Psoas muscle (tissue), 8 donors: ENCODE data around the gene GTF2A1L. TPM values are rescaled to one million over a fixed set of nuclear protein-coding genes. Genes with fewer than 3 reads are reported as not detected.

Experiments
- ATAC-seq, 4 donors: fragments of 200-7000 bp; cut with Tn5 transposase; one replicate each; pipeline ENCODE4 v1.9.1; 2020; ENCODE audit warnings: moderate library complexity in 3 of 4, mild to moderate bottlenecking in 2 of 4
- DNase-seq, 2 donors: peaks; one replicate each; pipeline ENCODE4 v3.0.0-alpha.2; 2020
- H3K27ac ChIP-seq: fragments of 200-600 bp; one replicate; pipeline ENCODE4 v1.8.0; 2022
- H3K27me3 ChIP-seq, 3 donors: fragments of 200-600 bp in 1 of 3; one replicate each; pipeline versions ENCODE4 v1.6.1 to v1.8.0; 2013 to 2022; ENCODE audit warnings: low read length in 2 of 3, mild to moderate bottlenecking in 2 of 3, moderate library complexity in 1 of 3; ENCODE audit not compliant: insufficient read depth in 3 of 3
- H3K36me3 ChIP-seq, 2 donors: fragments of 200-600 bp in 1 of 2; one replicate each; pipeline versions ENCODE4 v1.6.1 to v1.8.0; 2013 to 2022; ENCODE audit warnings: low read depth in 1 of 2, mild to moderate bottlenecking in 1 of 2, moderate library complexity in 1 of 2; ENCODE audit not compliant: insufficient read depth in 1 of 2
- H3K4me1 ChIP-seq: fragments of 200-600 bp; one replicate; pipeline ENCODE4 v1.8.0; 2022
- H3K4me3 ChIP-seq: fragments of 200-600 bp; one replicate; pipeline ENCODE4 v1.8.0; 2022; ENCODE audit warnings: mild to moderate bottlenecking
- H3K9me3 ChIP-seq: fragments of 200-600 bp; one replicate; pipeline ENCODE4 v1.8.0; 2022
- CTCF ChIP-seq: fragments of 200-600 bp; IDR thresholded peaks from one replicate; pipeline ENCODE4 v1.8.0; 2022; ENCODE audit warnings: antibody characterized with exemption
- WGBS, 3 donors: extraction: QIAGEN DNeasy Blood & Tissue Kit; methylation state at CpG; one replicate each; pipeline versions ENCODE4 v1.1.6 to v1.1.7; 2013; 5-methylcytosine and 5-hydroxymethylcytosine counted together
- intact Hi-C, 2 donors: fragments of 100-400 bp; cut with DNase I; formaldehyde crosslinking; loops; one replicate each; pipeline versions ENCODE4 v1.11.0 to v1.14.2; 2022
- polyA plus RNA-seq, 3 donors: library from polyadenylated mRNA; stranded (reverse); fragments of 200-250 nt; gene quantifications; one replicate each; pipeline ENCODE4 v1.2.3, GENCODE V29; 2013
- total RNA-seq, 4 donors: library from RNA; stranded (reverse); fragmentation: NEBNext Ultra II Directional in 2 of 4; extraction: Animal tissue kit (Norgen Biotek cat#: 25700) in 2 of 4; gene quantifications; one replicate each; pipeline versions ENCODE4 v1.2.1 to v1.2.4, GENCODE V29; 2021 to 2023
- donor health status: healthy with polysubstance abuse.
- donor health status: DM: no; HTN: no; CAD: no; lungs with moderate emphysema.
- donor health status: Bipolar disorder and iron deficiency.
- donor health status: healthy.
- donor health status: DM: yes; HTN: yes; CAD: no.
- donor health status: DM: no; HTN: no; CAD: no.
- donor health status: DM: no; HTN: no; CAD: no.
- donor health status: DM: yes; HTN: yes; CAD: no.

Gene GTF2A1L
- total and polyA plus RNA-seq, 7 donors, result 0.05 to 0.76 (median 0.39) TPM; not detected in 3

- Histone ChIP-seq H3K36me3 (no peaks in the 10 kb centered on the region), H3K9me3 (no peaks in the 10 kb centered on the region), H3K4me1 (no peaks in the 10 kb centered on the region), H3K4me3 (no peak overlapping the region), H3K27ac (no peak overlapping the region), H3K27me3 (no peaks in the 10 kb centered on the region)
- TF ChIP-seq CTCF, result no peak
- ATAC-seq (no peak), DNase-seq (no peak)
- intact Hi-C loops, result no loop called here
- 19 to 36% (median 21%) methylated on average over 2 of the region's 2 CpGs for WGBS, 3 donors
These were observed 96.6 kb downstream of the GTF2A1L start for GRCh38 chr2:48714245-48714644.

- WGBS, 3 donors, result 54 to 59% (median 54%) methylated on average over 7 of the region's 7 CpGs
- H3K36me3 ChIP-seq, result no peaks in the 10 kb centered on the region
- H3K9me3 ChIP-seq, result no peaks in the 10 kb centered on the region
- no peaks in the 10 kb centered on the region for H3K27me3 ChIP-seq
- intact Hi-C loops, result no loop called here
- ATAC-seq (no peak), DNase-seq (peak in 1 of 2 donors; percentile 18)
- H3K4me3 ChIP-seq, result no peak overlapping the region
- TF ChIP-seq CTCF, result no peak
- no peak overlapping the region for H3K27ac ChIP-seq
- no peaks in the 10 kb centered on the region for H3K4me1 ChIP-seq
These were observed 97.6 kb downstream of the GTF2A1L start for GRCh38 chr2:48715042-48715899.

- intact Hi-C loops, result no loop called here
- no peaks in the 10 kb centered on the region for H3K27me3 ChIP-seq
- DNase-seq (no peak), ATAC-seq (no peak)
- no peak overlapping the region for H3K4me3 ChIP-seq
- H3K4me1 ChIP-seq, result no peaks in the 10 kb centered on the region
- no peaks in the 10 kb centered on the region for H3K9me3 ChIP-seq
- TF ChIP-seq CTCF, result no peak
- no peaks in the 10 kb centered on the region for H3K36me3 ChIP-seq
- no peak overlapping the region for H3K27ac ChIP-seq
- 44 to 47% (median 44%) methylated on average over 1 of the region's 1 CpG for WGBS, 3 donors
These were observed 98.3 kb downstream of the GTF2A1L start for GRCh38 chr2:48715956-48716355.

- ATAC-seq (no peak), DNase-seq (no peak)
- intact Hi-C loops, result no loop called here
- no peaks in the 10 kb centered on the region for H3K9me3 ChIP-seq
- no peaks in the 10 kb centered on the region for H3K36me3 ChIP-seq
- H3K4me3 ChIP-seq, result no peak overlapping the region
- H3K27ac ChIP-seq, result no peak overlapping the region
- no peaks in the 10 kb centered on the region for H3K4me1 ChIP-seq
- whole genome bisulfite sequencing, 3 donors, result 40 to 60% (median 53%) methylated on average over 3 of the region's 3 CpGs
- H3K27me3 ChIP-seq, result no peaks in the 10 kb centered on the region
- no peak for TF ChIP-seq CTCF
These were observed 100.2 kb downstream of the GTF2A1L start for GRCh38 chr2:48717846-48718245.
